H1 (cell line): ENCODE results near the gene ERO1A. TPM values are rescaled to one million over a fixed set of nuclear protein-coding genes. Genes with fewer than 3 reads are reported as not detected.

ENCODE experiments used
- BACH1 ChIP-seq: IDR thresholded peaks from 2 replicates; pipeline ENCODE4 v1.6.1; 2012; ENCODE audit warnings: low read length, improper control_type of control experiment
- BCL11A ChIP-seq, 2 experiments: IDR thresholded peaks; one replicate each; pipeline ENCODE4 v1.6.1; 2011; ENCODE audit warnings: low read depth in 2 of 2, low read length in 2 of 2, mild to moderate bottlenecking in 2 of 2
- CHD1 ChIP-seq: IDR thresholded peaks from 2 replicates; pipeline ENCODE4 v1.6.1; 2012; ENCODE audit warnings: low read depth, low read length, improper control_type of control experiment
- CHD7 ChIP-seq: fragments of 300-600 bp; sonication (generic); IDR thresholded peaks from 2 replicates; pipeline ENCODE4 v1.7.1; 2012; ENCODE audit warnings: low read length, moderate library complexity, mild to moderate bottlenecking, inconsistent platforms; ENCODE audit not compliant: insufficient replicate concordance
- KDM1A ChIP-seq: fragments of 200-600, 300-600 bp; sonication (generic); IDR thresholded peaks from 2 replicates; pipeline ENCODE4 v1.7.1; 2016; ENCODE audit warnings: mild to moderate bottlenecking, low read length, borderline replicate concordance
- KDM5A ChIP-seq: fragments of 200-600 bp; IDR thresholded peaks from 2 replicates; pipeline ENCODE4 v1.7.1; 2012; ENCODE audit warnings: mild to moderate bottlenecking, low read length, inconsistent platforms, mixed read lengths
- MAX ChIP-seq: IDR thresholded peaks from 2 replicates; pipeline ENCODE4 v1.6.1; 2012; ENCODE audit warnings: inconsistent platforms
- RNF2 ChIP-seq: fragments of 200-900, 300-1000 bp; sonication (generic); IDR thresholded peaks from 2 replicates; pipeline ENCODE4 v1.7.1; 2016; ENCODE audit warnings: borderline replicate concordance, low read depth, mild to moderate bottlenecking, antibody characterized with exemption, low read length; ENCODE audit not compliant: poor library complexity, severe bottlenecking; ENCODE audit errors: missing control alignments
- SP2 ChIP-seq: IDR thresholded peaks from 2 replicates; pipeline ENCODE4 v1.6.1; 2012; ENCODE audit warnings: mild to moderate bottlenecking, low read length, inconsistent platforms
- TAF1 ChIP-seq: IDR thresholded peaks from 2 replicates; pipeline ENCODE4 v1.6.1; 2011; ENCODE audit warnings: mild to moderate bottlenecking, low read depth, low read length
- polyA plus RNA-seq, 7 experiments: library from polyadenylated mRNA; depleted of rRNA in 3 of 7; stranded (reverse) in 5 of 7; unstranded in 2 of 7; fragments of >200 nt in 5 of 7; fragments of 200-250 nt in 2 of 7; gene quantifications; 1 replicate in 5 of 7; 2 replicates in 1 of 7; 4 replicates in 1 of 7; pipeline versions ENCODE4 v1.2.1 to v1.2.3, GENCODE V29; 2011 to 2013; ENCODE audit warnings: missing spikeins in 2 of 7, mixed read lengths in 2 of 7
- total RNA-seq: library from RNA; stranded (reverse); fragmentation: NEBNext Ultra II Directional; extraction: Animal tissue kit (Norgen Biotek cat#: 25700); gene quantifications from 2 replicates; pipeline ENCODE4 v1.2.1, GENCODE V29; 2021

Gene ERO1A
- total and polyA plus RNA-seq, 2 of the 8 experiments (the other 6 are each of a cell fraction or from before 2014, with no cell fraction given), result 15.7 to 42.0 TPM

GRCh38 chr14:52729925-52730708 is 34.8 kb upstream of the ERO1A start, which contains the start of gene STYX (continued):
- no peak for TF ChIP-seq MAX
- TF ChIP-seq KDM1A, result no peak
- peak; percentile 83 for TF ChIP-seq TAF1
- TF ChIP-seq CHD7, result no peak
- TF ChIP-seq RNF2, result no peak
- TF ChIP-seq SP2, result no peak
- no peak for TF ChIP-seq BCL11A (IDR thresholded peaks at IDR 0.05; ENCODE audit: low read depth in 2 of 2, low read length in 2 of 2)
- TF ChIP-seq CHD1, result no peak
- no peak; the same call in 1 of the 2 replicates for TF ChIP-seq BACH1
- TF ChIP-seq KDM5A, result no peak
